GM20431 (cell line): Measurements from ENCODE around the gene KIFAP3.
"Not testable (repeated sequence)": the region's sequence is repeated elsewhere in the genome, so short reads cannot be mapped to it uniquely, and the experiment has no call there.

Experiments
- in situ Hi-C: fragments of 300-500 bp; cut with MseI, MboI; formaldehyde crosslinking; loops from one replicate; pipeline ENCODE4 v1.15.0; 2020; ENCODE audit warnings: low sequenced_read_pairs; ENCODE audit not compliant: unreplicated experiment

The KIFAP3 gene

DNA sequence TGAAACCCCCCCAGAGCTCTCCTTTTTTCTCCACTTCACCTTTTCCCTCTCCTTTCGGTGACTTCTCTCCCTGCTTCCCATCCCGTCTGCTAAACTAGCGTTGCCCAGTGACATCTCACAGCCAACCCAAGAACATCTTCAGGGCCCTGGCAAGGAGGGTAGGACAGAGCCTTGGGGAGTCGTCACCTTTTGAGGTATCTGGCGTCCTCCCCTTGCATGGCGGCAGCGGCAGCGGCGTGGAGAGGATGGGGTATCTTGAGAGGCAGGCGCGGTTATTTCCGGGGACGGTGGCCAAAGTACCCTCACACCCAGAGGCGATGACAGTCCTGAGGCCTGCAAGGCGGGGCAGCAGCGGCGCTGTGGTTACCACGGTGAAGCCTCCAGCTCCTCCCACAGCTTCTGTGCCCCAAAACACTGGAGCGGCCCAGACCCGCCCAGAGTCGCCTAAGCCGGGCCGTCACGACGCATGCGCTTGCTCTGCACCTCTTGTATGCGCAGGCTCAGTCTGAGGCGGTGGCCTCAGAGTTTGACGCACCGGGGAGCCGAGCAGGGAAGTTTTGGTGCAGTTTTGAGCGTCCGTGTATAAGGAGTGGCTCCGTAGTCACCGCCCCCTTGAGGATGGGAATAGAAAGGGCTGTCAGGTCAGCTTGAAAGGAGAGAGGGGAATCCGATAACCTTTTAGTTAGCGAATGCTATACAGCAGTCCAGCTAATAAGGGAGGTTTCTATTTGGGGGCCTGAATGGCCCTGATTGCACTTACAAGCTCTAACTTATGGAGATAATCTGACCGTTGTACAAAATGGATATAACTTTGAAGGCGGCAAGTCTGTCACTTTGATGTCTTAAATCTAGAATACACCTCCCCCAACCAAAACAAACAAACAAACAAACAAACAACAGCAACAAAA lies at the start of gene KIFAP3:
Gene KIFAP3 (minus strand): TSS at position 446 of the 908 bp plus-strand sequence. CDS start 228 bp downstream, at position 218.
- in situ Hi-C loops, result no loop called here

DNA sequence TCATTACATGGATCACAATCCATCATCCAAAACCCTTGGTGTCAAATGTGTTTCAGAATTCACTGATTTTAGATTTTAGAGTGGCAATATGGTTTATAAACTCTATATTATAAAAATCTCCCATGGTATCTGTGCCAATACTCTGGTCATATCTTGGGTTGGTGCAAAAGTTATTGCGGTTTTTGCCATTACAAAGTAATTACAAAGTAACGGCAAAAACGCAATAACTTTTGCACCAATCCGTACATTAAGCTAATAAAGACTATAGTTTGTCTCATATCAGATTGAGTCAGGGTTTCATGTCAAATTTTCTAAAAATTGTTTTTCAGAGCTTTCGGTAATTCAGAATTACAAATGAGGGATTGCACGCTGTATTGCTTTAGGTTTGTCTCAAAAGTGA lies 47.9 kb upstream of the KIFAP3 start:
- in situ Hi-C loops, result no loop called here

DNA sequence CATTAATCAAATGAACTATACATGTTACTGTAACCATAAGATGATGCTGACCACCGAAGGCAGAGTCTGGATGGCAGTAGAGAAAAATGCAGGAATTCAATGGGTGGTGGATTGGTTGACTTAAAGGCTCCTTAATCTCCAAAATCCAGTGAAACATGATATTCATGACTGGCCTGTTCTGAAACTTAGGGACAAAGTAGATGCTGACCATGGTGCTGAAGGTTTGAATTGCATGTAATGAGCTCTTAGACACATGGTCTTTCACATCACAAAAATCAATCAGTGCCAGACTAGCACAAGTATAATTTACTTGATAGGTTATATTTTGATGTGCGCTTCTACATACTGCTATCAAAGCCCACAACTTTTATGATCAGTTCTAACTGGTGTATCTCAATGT lies 40.4 kb upstream of the KIFAP3 start:
- in situ Hi-C loops, result no loop called here

GRCh38 chr1:170113140-170113539 lies 38.6 kb upstream of the KIFAP3 start:
- in situ Hi-C loops, result not testable (repeated sequence)

DNA sequence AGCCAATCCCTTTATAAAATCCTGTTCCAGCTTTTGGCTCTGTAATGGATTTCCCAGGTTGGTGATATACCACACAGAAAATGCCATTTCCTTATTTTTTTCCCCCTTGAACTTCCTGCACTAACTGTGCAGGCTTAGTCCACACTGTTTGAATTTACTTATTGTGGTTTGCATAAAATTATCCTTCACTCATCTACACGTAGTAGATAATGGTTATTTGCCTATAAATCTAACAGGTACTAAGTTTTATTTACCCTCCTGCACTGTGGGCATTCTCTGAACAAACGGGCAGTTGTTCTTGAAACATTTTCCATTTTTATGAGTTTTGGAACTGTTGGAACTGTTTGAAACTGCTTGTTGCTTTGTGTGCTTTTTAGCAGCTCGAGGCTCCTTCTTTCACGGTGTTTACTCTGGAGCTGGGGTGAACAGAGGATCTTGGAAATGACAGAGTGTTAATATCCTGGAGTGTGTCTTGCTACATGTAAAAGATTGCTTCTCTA lies 23.0 kb upstream of the KIFAP3 start:
- in situ Hi-C loops, result no loop called here

DNA sequence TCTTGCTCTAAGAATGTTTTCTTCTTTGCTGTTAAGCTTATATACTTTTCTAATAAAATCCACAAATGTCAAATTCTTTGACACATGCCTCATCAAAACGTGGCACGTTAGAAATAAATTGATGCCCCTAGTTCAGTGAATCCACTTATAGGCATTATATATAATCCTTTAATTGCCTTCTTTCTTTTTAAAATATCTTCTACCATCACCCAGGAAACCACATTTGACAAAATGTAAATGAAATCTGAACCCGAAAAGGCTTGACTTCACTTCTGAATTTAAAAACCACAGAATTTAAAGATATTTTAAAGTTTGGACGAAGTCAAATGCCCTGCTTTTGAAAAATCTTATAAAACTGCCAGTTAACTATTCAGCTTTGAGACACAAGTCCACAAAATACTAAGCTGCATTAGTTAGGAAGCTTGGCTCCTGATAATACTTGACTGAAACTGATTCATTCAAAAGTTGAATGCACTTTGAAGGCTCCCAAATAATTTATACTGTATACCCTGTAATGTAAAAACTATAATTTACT lies 22.4 kb upstream of the KIFAP3 start:
- in situ Hi-C loops, result no loop called here

- in situ Hi-C loops, result no loop called here
These were observed 21.7 kb upstream of the KIFAP3 start for GRCh38 chr1:170095976-170096748.

- in situ Hi-C loops, result not testable (repeated sequence)
These were observed 20.5 kb upstream of the KIFAP3 start for GRCh38 chr1:170094697-170095616.

DNA sequence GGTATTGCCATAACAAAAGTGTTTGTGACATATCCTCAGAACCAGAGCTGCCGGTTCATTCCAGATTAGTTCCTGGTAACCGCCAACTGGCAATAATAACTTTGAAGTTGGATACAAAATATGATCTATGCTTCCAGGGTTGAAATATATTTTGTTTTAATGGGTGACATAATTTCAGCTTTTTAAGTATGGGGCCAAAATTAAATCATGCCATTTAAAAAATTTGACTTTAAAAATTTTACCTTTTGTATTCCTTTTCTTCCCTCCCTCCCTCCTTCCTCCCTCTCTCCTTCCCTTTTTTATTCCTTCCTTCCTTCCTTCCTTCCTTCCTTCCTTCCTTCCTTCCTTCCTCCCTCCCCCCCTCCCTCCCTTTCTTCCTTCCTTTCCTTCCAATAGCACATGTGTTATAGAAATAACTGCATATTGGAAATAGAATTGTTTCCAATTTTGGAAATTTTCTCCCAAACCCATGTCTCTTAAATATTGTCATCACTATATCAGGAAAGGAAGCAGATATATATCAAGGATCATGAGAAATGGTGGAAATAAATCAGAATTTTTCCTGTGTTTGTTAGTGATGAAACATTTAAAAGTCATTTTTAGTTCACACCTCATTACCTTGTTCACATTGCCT lies 12.0 kb upstream of the KIFAP3 start:
- in situ Hi-C loops, result no loop called here

- in situ Hi-C loops, result no loop called here
These were observed 10.6 kb upstream of the KIFAP3 start for GRCh38 chr1:170085091-170085490.

GRCh38 chr1:170078610-170079189 lies 4.2 kb upstream of the KIFAP3 start:
- in situ Hi-C loops, result no loop called here

DNA sequence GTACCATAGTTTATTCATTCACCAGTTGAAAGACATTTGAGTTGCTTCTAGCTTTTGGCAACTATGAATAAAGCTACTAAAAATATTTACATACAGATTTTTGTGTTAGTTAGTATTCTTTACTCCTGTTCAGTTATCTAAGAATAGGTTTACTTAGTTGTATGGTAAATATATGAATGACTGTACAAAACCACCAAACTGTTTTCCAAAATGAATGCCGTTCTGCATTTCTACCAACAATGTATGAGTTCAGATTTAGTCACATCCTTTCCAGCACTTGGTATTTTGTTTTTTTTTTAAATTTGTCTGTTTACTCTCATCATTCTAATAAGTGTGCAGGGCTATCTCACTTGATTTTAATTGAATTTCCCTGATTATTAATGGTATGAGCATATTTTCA lies 3.4 kb upstream of the KIFAP3 start:
- in situ Hi-C loops, result no loop called here

DNA sequence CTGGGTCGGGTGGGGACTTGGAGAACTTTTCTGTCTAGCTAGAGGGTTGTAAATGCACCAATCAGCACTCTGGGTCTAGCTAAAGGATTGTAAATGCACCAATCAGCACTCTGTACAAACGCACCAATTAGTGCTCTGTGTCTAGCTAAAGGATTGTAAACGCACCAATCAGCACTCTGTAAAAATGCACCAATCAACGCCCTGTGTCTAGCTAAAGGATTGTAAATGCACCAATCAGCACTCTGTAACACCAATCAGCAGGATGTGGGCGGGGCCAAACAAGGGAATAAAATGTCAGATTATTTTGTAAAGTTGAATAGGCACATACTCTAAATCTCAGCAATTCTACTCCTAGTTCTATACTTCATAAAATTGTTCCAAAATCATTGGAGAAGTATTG lies 2.5 kb upstream of the KIFAP3 start:
- in situ Hi-C loops, result not testable (repeated sequence)

- in situ Hi-C loops, result no loop called here
These were observed 1.7 kb upstream of the KIFAP3 start for GRCh38 chr1:170076199-170076598.

GRCh38 chr1:170075186-170075585 lies 691 bp upstream of the KIFAP3 start:
- in situ Hi-C loops, result no loop called here

DNA sequence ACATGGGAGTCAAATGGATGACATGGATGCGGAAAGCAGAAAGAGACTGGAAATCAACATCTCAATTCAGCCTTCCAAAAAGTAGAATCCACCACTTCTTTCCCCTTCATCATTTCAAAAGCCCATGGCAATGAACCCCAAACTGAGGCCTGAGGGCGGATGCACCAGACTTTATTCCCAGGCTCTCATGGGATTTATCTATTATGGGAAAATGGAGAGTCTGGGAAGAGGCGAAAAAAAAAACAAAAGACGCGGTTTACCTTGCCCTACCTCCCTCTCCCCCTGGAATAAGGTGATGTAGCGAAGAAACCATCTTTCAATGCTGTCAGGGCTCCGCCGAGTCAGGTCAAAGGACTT lies 624 bp downstream of the KIFAP3 start:
- in situ Hi-C loops, result no loop called here

- in situ Hi-C loops, result no loop called here
These were observed 3.1 kb downstream of the KIFAP3 start for GRCh38 chr1:170071378-170071777.

- in situ Hi-C loops, result no loop called here
These were observed 5.6 kb downstream of the KIFAP3 start for GRCh38 chr1:170068923-170069322.

DNA sequence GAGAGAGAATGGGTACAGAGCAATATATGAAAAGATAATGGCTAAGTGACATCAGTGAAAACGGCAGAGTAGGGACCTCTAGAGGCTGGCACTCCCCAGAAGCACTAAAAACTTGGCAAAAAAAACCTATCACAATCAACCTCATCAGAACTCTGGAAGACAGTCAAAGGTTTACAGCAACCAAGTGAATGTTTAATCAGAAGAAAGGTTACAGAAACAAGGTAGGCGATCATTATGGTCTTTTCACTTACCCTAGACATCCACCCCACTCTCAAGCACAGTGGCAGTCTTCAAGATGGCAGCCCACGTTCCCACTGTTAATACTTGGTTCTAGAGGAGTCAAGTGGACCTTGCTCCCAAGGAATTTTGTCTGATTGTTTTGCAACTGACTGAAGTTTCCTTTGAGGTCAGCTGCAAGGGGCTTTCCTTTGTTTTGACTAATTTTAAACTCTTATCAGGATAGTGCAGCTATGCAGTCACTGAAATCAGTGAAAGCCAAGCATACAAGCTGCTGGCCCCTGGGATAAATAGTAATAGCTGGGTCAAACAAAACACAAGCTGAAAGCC lies 7.2 kb downstream of the KIFAP3 start:
- in situ Hi-C loops, result no loop called here
